OCI-LY1 (cell line): ENCODE measurements around the gene UBE2G2.

Source experiments
- CTCF ChIP-seq: fragments of 200-600 bp; sonication (generic), shearing (Covaris generic); IDR thresholded peaks from 2 replicates; pipeline ENCODE4 v1.5.1; 2017; ENCODE audit warnings: mild to moderate bottlenecking, antibody characterized with exemption, low read length, moderate library complexity, mixed read lengths
- EZH2 ChIP-seq: fragments of 200-600 bp; sonication (generic), shearing (Covaris generic); IDR thresholded peaks from 2 replicates; pipeline ENCODE4 v1.8.0; 2017; ENCODE audit warnings: borderline replicate concordance, mixed run types, mild to moderate bottlenecking, antibody characterized with exemption, low read length, moderate library complexity, mixed read lengths

- no peak for TF ChIP-seq CTCF
- TF ChIP-seq EZH2: no peak
These were observed 66.8 kb downstream of the UBE2G2 start for GRCh38 chr21:44734841-44735240.
